Spleen (tissue), 11 donors: ENCODE results near the gene GNPTAB. TPM values are rescaled to one million over a fixed set of nuclear protein-coding genes. Genes with fewer than 3 reads are reported as not detected.

Source experiments
- DNase-seq: peaks from one replicate; pipeline ENCODE4 v3.0.0-alpha.2; 2020
- H3K27ac ChIP-seq, 8 donors: fragments of 200-600 bp; sonication (generic) in 7 of 8; 1 replicate in 4 of 8; 2 replicates in 4 of 8; pipeline versions ENCODE4 v1.5.0 to v1.8.0; 2016 to 2021; ENCODE audit warnings: inconsistent platforms in 4 of 8, mild to moderate bottlenecking in 4 of 8, moderate library complexity in 1 of 8
- H3K27me3 ChIP-seq, 7 donors: fragments of 200-600 bp; sonication (generic) in 6 of 7; replicated peaks in 1 of 7; 1 replicate in 4 of 7; 2 replicates in 3 of 7; pipeline versions ENCODE4 v1.5.0 to v1.8.0; 2016 to 2021; ENCODE audit warnings: inconsistent platforms in 3 of 7, mild to moderate bottlenecking in 1 of 7
- H3K36me3 ChIP-seq, 6 donors: fragments of 200-600 bp; sonication (generic) in 5 of 6; 1 replicate in 4 of 6; 2 replicates in 2 of 6; pipeline versions ENCODE4 v1.5.0 to v1.8.0; 2016 to 2021; ENCODE audit warnings: inconsistent platforms in 2 of 6
- H3K4me1 ChIP-seq, 6 donors: fragments of 200-600 bp; sonication (generic) in 5 of 6; 1 replicate in 3 of 6; 2 replicates in 3 of 6; pipeline versions ENCODE4 v1.5.0 to v1.8.0; 2016 to 2021; ENCODE audit warnings: inconsistent platforms in 3 of 6
- H3K4me3 ChIP-seq, 8 donors: fragments of 200-600 bp; sonication (generic) in 7 of 8; 1 replicate in 4 of 8; 2 replicates in 4 of 8; pipeline versions ENCODE4 v1.5.0 to v1.8.0; 2016 to 2021; ENCODE audit warnings: inconsistent platforms in 4 of 8, mild to moderate bottlenecking in 4 of 8, moderate library complexity in 2 of 8
- H3K9me3 ChIP-seq, 8 donors: fragments of 200-600 bp; sonication (generic) in 7 of 8; 1 replicate in 4 of 8; 2 replicates in 4 of 8; pipeline versions ENCODE4 v1.5.0 to v1.8.0; 2016 to 2021; ENCODE audit warnings: inconsistent platforms in 4 of 8
- POLR2A ChIP-seq, 3 donors: fragments of 450-650 bp; IDR thresholded peaks; one replicate each; pipeline ENCODE4 v1.5.1; 2017; ENCODE audit warnings: antibody characterized with exemption in 3 of 3, mild to moderate bottlenecking in 1 of 3
- POLR2AphosphoS5 ChIP-seq, 3 donors: sonication (generic); formaldehyde crosslinking; IDR thresholded peaks; one replicate each; pipeline ENCODE4 v1.5.1; 2017; ENCODE audit warnings: antibody characterized with exemption in 3 of 3
- WGBS, 5 donors: extraction: QIAGEN DNeasy Blood & Tissue Kit in 3 of 5; methylation state at CpG; one replicate each; pipeline versions ENCODE4 v1.1.5 to v1.1.7; 2013 to 2018; 5-methylcytosine and 5-hydroxymethylcytosine counted together
- intact Hi-C: fragments of 100-400 bp; cut with DNase I; formaldehyde crosslinking; loops from one replicate; pipeline ENCODE4 v1.15.0; 2023; ENCODE audit warnings: low total_unique reads
- polyA plus RNA-seq, 3 donors: library from polyadenylated mRNA; stranded (reverse); fragments of 200-250 nt; gene quantifications; one replicate each; pipeline ENCODE4 v1.2.1, GENCODE V29; 2013
- total RNA-seq, 7 donors: library from RNA; depleted of rRNA in 3 of 7; stranded (reverse); fragments of >200 nt in 3 of 7; fragmentation: NEBNext Ultra II Directional in 4 of 7; extraction: Animal tissue kit (Norgen Biotek cat#: 25700) in 4 of 7; gene quantifications; one replicate each; pipeline versions ENCODE4 v1.1.0 to v1.2.1, GENCODE V29; 2016 to 2021
- TF ChIP-seq, protein P1 (sequence below), 11 experiments: fragments of 200-600 bp in 7 of 11; fragments of 450-650 bp in 4 of 11; sonication (generic) in 4 of 11; IDR thresholded peaks in 8 of 11; conservative IDR thresholded peaks in 3 of 11; 1 replicate in 7 of 11; 2 replicates in 4 of 11; pipeline versions ENCODE4 v1.4.0 to v1.8.0; 2016 to 2021; ENCODE audit warnings: antibody characterized with exemption in 11 of 11, inconsistent platforms in 4 of 11, mild to moderate bottlenecking in 1 of 11
- donor health status: healthy with polysubstance abuse.
- donor health status: DM: no; HTN: no; CAD: no; lungs with moderate emphysema.
- donor health status: DM: no; HTN: no; CAD: no.
- donor health status: Bipolar disorder and iron deficiency.
- donor health status: healthy.
- donor health status: DM: no; HTN: no; CAD: no.
- donor health status: DM: yes; HTN: yes; CAD: no.

The GNPTAB gene
- total and polyA plus RNA-seq, 10 donors = 9.3 to 90.8 (median 45.2) TPM

DNA sequence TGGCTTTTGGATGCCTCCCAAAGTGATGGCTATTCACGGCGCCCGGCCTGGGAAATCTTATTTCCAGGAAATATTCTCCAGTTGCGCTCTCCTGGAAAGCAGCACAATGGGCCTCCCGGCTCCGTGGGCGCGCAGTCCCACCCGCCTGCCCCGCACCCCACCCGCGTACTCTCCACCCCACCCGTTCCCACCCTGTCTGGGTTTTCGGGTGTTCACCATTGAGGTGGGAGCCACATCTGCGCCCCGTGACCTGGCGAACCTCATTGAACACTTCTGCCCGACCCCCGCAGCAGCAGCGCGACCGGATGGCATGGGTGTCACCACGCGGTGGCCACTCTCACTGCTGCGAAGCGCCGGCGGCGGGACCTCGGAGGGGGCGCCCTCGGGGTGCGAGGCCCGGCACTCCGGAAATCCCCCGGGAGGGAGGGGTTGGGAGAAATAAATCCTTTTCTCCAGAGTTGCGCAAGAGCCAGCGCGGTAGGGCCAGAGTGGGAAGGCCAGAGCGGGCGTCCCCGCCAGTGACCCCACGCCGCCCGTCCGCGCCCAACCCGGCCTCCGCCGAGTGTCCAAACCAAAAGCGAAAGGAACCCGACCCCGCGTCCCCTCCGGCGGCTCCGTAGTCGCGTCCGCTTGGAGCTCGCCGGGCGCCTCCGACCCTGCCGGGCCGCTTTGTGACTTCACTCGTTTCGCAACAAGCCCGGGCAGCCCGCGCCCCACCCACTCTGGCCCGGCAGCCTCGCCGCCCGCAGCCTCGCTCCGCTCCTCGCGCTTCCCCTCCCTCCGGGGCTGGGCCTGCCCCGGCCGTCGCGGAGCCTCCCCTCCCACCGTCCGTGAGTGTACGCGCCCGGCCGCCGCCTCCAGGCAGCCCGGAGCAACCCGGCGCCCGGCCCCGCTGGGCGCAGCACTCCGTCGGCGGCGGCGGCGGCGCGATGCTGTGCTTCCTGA, 46.4 kb upstream of the GNPTAB start, which contains the start of gene DRAM1:
Gene DRAM1 (plus strand): TSS at position 720 of the 945 bp plus-strand sequence. CDS start 210 bp downstream, at position 930.
- Histone ChIP-seq H3K9me3 (no peaks in the 10 kb centered on the region), H3K27ac (peak within 1 kb of the TSS; percentile 93 to 99 (median 98)), H3K4me3 (peak within 1 kb of the TSS; percentile 50 to 93 (median 72)), H3K4me1 (peaks cover 0 to 70% (median 33%) of the 10 kb centered on the region in 6 donors), H3K36me3 (peaks cover 0 to 7% (median 0%) of the 10 kb centered on the region in 6 donors), H3K27me3 (no peaks in the 10 kb centered on the region)
- 1 to 2% (median 2%) methylated on average over 41 to 105 of the region's 105 CpGs for WGBS, 5 donors
- intact Hi-C loops = no loop called here
- TF ChIP-seq, protein P1, sequence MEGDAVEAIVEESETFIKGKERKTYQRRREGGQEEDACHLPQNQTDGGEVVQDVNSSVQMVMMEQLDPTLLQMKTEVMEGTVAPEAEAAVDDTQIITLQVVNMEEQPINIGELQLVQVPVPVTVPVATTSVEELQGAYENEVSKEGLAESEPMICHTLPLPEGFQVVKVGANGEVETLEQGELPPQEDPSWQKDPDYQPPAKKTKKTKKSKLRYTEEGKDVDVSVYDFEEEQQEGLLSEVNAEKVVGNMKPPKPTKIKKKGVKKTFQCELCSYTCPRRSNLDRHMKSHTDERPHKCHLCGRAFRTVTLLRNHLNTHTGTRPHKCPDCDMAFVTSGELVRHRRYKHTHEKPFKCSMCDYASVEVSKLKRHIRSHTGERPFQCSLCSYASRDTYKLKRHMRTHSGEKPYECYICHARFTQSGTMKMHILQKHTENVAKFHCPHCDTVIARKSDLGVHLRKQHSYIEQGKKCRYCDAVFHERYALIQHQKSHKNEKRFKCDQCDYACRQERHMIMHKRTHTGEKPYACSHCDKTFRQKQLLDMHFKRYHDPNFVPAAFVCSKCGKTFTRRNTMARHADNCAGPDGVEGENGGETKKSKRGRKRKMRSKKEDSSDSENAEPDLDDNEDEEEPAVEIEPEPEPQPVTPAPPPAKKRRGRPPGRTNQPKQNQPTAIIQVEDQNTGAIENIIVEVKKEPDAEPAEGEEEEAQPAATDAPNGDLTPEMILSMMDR (IDR thresholded peaks at IDR 0.05 in 8 of 11, conservative IDR thresholded peaks at IDR 0.05 in 3 of 11) = peak in 6 of 11 experiments; percentile 9 to 28 (median 22)
- TF ChIP-seq POLR2A (IDR thresholded peaks at IDR 0.05) (peak; percentile 13 to 84 (median 40)), POLR2AphosphoS5 (IDR thresholded peaks at IDR 0.05) (peak; percentile 87 to 94 (median 90))
- DNase-seq = peak; percentile 98

DNA sequence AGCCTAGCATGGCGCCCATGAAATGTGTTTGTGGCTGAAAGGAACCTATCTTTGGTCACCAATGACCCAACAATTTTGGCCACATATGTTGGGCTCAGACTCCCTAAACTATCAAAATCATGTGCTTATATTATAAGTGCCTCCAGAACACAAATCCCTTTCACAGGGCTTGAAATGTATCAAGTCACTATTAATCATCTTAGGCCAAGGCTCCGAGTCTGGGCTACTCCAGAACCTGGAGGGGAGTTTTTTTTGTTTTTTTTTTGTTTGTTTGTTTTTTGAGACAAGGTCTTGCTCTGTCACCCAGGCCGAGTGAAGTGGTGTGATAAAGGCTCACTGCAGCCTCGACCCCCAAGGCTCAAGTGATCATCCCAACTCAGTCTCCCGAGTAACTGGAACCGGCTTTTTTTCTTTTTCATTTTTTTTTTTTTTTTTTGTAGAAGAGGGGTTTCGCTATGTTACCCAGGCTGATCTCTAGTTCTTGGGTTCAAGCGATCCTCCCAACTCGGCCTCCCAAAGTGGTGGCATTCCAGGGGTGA, 45.6 kb upstream of the GNPTAB start:
- 56 to 70% (median 60%) methylated on average over 9 of the region's 9 CpGs for WGBS, 5 donors
- H3K36me3 ChIP-seq = peaks cover 0 to 7% (median 0%) of the 10 kb centered on the region in 6 donors
- H3K27me3 ChIP-seq = no peaks in the 10 kb centered on the region
- H3K9me3 ChIP-seq = no peaks in the 10 kb centered on the region
- H3K4me3 ChIP-seq = peak overlapping the region; percentile 50 to 93 (median 72)
- TF ChIP-seq POLR2AphosphoS5 (IDR thresholded peaks at IDR 0.05) (no peak), POLR2A (IDR thresholded peaks at IDR 0.05) (no peak)
- TF ChIP-seq, protein P1 (IDR thresholded peaks at IDR 0.05 in 8 of 11, conservative IDR thresholded peaks at IDR 0.05 in 3 of 11) = no peak
- intact Hi-C loops = no loop called here
- DNase-seq = no peak
- peak overlapping the region; percentile 93 to 99 (median 98) for H3K27ac ChIP-seq
- H3K4me1 ChIP-seq = peaks cover 0 to 66% (median 33%) of the 10 kb centered on the region in 6 donors

DNA sequence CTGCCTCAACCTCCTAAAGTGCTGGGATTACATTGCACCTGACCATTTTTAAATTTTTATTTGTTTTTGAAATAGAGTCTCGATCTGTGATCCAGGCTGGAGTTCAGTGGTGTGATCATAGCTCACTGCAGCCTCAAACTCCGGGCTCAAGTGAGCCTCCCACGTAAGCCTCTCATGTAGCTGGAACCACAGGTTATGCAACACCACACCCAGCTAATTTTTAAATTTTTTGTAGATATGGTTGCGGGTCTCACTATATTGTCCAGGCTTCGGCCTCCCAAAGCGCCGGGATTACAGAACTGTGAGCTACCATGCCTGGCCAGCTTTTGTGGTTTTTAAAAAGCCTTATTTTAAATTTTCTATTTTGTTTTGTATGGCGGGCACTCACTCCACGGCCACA, 44.4 kb upstream of the GNPTAB start:
- TF ChIP-seq POLR2AphosphoS5 (IDR thresholded peaks at IDR 0.05) (no peak), POLR2A (IDR thresholded peaks at IDR 0.05) (no peak)
- TF ChIP-seq, protein P1 (IDR thresholded peaks at IDR 0.05 in 8 of 11, conservative IDR thresholded peaks at IDR 0.05 in 3 of 11) = no peak
- no peaks in the 10 kb centered on the region for H3K9me3 ChIP-seq
- H3K27me3 ChIP-seq = no peaks in the 10 kb centered on the region

More for the DNA sequence above, 44.4 kb upstream of the GNPTAB start:
- peak overlapping the region in 7 of 8 donors; percentile 93 to 99 (median 98) for H3K27ac ChIP-seq
- DNase-seq = no peak
- H3K4me1 ChIP-seq = peaks cover 0 to 54% (median 30%) of the 10 kb centered on the region in 6 donors
- intact Hi-C loops = no loop called here
- no peak overlapping the region for H3K4me3 ChIP-seq
- WGBS, 5 donors = 79 to 91% (median 86%) methylated on average over 9 of the region's 9 CpGs
- H3K36me3 ChIP-seq = no peaks in the 10 kb centered on the region
